ENCODE results near the gene KIRREL1.
A peak's percentile ranks its signal among the peaks of the same experiment; 100 is the strongest.
"Not testable (repeated sequence)": the region's sequence is repeated elsewhere in the genome, so short reads cannot be mapped to it uniquely, and the experiment has no call there.

KIRREL1 gene

DNA sequence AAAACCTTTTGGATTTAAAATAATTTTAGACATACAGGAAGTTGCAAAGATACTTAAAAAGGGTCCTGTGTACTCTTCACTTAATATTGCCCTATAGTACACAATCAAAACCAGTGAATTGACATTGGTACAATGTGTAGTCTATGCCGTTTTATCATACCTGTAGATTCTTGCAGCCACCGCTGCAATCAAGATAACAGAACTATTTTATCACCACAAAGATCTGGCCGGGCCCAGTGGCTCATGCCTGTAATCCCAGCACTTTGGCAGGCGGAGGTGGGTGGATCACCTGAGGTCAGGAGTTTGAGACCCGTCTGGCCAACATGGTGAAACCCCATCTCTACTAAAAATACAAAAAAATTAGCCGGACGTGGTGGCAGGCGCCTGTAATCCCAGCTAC is 135.1 kb downstream of the KIRREL1 start:
- FAIRE-seq; DNase-seq (ENCODE audit: low spot score): not testable (repeated sequence)

DNA sequence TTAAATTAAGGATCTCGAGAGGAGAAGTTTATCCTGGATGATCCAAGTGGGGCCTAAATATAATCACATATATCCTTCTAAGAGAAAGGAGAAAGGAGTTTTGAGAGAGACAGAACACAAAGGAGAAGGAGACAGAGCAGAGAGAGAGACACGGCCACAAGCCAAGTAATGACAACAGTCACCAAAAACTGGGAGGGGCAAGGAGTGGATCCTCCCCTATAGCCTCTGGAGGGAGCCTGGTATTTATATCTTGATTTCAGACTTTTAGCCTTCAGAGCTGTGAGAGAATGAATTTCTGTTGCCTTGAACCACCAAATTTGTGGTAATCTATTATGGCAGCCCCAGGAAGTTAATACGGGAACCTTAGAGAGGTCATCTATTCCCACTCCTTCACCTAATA is 137.8 kb downstream of the KIRREL1 start:
- DNase-seq (ENCODE audit: low spot score) (no peak), FAIRE-seq (no peak)

DNA sequence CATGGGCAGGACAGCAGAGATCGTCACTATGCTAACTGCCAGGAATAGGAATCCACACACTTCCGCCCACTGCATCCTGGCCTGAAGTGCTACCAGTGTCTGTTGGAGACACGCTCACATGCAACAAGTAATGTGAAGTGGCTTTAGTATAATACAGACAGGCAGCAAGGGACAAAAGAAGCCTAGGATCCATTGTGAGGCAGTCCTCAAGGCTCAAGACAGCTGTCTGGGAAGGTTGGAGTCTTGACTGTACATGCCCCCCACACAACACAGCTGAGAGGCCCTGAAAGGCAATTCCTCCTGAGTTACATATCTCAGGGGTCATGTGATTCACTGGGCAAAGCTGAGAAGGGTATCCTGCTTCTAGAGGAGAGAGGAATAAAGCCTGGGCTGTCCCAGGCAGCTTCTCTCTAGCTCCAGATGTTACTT is 147.3 kb downstream of the KIRREL1 start:
- FAIRE-seq (no peak), DNase-seq (ENCODE audit: low spot score) (no peak)

DNA sequence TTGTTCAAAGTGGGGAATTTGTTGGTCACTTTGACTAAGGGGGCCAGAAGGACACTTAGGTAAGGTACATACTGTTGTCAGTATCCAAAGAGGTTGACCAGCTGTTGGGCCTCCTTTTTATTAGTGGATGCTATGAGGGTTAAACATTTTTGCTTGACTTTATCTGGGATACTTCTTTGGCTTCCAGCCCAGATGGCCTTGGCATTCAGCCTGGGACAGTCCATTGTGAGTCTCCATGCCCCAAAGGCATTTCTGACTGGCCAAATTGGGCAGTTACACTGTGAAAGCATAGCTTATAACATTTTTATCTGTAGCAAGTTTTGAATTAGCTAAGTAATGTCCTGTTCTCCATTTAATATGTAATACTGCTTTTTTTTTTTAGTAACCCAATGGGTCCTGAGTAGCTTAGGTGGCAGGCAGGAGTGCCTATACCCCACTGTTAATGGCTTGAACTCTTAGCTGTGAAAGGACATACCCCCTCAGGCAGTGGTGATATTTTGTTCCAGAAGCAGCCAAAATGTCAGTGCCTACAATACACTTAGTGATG is 151.8 kb downstream of the KIRREL1 start:
- no peak for DNase-seq (ENCODE audit: low spot score)
- no peak for FAIRE-seq

DNA sequence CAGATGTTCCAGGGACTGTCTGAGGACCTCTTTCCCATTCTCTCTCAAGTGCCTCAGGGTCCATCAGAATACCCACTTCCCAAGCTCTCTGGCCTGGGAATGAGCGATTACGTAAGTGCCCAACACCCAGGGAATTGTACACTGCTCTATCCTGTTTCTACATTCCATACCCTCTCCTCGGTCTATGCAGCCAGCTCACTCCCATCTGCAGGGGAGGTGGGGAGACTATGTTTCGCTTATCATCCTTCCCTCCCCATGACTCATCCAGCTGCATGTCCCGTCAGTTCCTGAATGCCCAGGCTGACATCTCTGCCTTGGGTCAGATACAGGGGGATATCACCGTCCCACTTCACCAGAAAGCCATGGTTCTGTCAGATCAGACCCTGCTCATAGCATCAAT is 152.7 kb downstream of the KIRREL1 start:
- no peak for FAIRE-seq
- DNase-seq (ENCODE audit: low spot score), result peak; percentile 52

DNA sequence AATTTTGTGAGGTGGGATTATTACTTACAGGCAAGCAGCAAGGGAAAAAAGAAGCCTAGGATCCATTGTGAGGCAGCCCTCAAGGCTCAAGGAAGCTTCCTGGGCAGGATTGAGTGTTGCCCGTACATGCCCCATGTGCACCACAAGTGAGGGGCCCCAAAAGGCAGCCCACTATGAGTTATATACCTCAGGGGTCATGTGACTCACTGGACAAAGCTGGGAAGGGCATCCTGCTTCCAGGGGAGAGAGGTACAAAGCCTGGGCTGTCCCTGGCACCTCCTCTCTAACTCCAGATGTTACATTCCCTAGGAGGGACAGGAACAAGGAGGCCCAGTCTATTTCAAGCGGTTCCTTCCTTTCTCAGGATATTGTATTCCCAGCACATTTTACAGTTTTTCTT is 153.3 kb downstream of the KIRREL1 start:
- no peak for DNase-seq (ENCODE audit: low spot score)

DNA sequence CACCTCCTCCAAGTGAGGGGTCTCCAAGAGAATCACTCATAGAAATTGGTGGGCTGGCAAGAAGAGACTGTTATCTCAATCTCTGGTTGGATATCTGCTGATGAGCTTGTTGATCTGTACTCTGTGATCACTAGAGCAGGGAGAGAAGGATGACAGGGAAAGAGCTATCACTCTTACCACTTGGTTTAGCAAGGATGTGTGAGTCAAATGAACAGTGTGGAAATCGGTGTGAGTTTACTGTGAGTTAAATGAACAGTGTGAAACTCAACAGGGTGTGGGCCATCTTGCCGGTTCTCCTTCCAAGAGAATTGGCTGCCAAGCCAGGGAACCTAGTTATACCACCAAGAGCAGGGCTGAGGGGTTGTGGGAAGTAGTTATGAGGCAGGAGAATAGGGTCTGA is 154.0 kb downstream of the KIRREL1 start:
- DNase-seq (ENCODE audit: low spot score) (no peak), FAIRE-seq (no peak)

More for the DNA sequence above, 153.3 kb downstream of the KIRREL1 start:
- FAIRE-seq, result no peak

DNA sequence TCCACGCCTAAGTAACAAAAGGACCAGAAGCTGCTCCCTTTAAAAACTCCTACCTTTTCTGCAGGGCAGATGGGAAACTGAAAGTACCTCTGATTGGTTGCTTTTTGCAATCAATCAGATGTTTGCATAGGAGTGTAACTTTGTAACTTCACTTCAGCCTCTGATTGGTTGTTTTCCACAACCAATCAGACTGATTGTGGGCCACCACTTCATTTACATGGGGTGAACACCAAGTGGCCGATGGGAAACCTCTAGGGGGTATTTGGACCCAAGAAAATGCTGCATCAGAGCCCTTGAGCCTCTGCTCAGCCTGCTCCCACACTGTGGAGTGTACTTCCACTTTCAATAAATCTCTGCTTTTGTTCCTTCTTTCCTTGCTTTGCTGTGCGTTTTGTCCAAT is 154.4 kb downstream of the KIRREL1 start:
- FAIRE-seq, result no peak

DNA sequence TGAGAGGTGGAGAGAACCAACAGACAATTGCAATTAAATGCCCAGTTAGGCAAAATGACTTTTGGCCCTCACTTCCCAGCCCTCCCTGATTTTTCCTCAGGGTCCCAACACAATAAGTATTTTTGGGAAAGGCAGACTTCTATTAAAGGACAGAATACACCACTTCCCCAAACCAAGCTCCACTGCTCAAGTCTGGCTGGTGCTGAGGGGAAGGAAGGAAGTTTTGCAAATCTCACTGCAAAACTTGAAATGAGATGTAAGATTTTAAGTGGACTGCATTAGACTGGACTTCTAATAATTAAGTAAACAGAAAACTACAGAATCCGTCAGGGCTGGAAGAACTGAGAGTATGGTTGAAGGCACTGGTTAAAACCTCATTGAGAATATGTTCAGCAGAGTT is 155.0 kb downstream of the KIRREL1 start:
- no peak for DNase-seq (ENCODE audit: low spot score)
- no peak for FAIRE-seq

More for the DNA sequence above, 154.4 kb downstream of the KIRREL1 start:
- DNase-seq (ENCODE audit: low spot score), result no peak

DNA sequence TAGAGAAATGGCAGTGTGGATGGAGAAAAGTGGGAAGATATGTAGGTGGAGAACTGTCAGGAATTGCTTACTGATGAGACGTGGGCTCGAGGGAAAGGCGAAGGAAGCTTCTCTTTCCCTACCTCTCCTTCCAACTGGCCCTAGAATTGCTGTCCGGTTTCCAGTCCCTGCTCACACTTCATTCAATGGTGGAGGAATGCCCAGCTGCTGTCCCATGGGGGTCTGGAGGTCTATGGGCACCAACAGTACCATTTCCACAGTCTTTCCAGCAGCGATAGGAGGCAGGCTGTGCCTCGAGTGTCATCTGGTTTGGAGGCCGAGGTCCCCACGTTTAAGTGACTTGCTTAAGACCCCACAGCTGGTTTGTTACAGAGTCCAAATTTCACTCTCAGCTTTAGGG is 155.7 kb downstream of the KIRREL1 start:
- no peak for DNase-seq (ENCODE audit: low spot score)
- FAIRE-seq, result no peak
